ENCODE results near the gene RNFT2. TPM values are rescaled to one million over a fixed set of nuclear protein-coding genes. Genes with fewer than 3 reads are reported as not detected.

The RNFT2 gene
- total RNA-seq, 6 experiments from 2014 or later = 7.1 to 12.0 (median 11.2) TPM

GRCh38 chr12:116794725-116795124 is 56.6 kb downstream of the RNFT2 start:
- Mint-ChIP-seq H3K27ac (no peak overlapping the region), H3K27me3 (ENCODE audit: insufficient read depth) (no peaks in the 10 kb centered on the region; the same call in 1 of the 2 replicates), H3K36me3 (ENCODE audit: low read depth) (no peaks in the 10 kb centered on the region), H3K9me3 (no peaks in the 10 kb centered on the region), H3K4me1 (ENCODE audit: low read depth) (no peaks in the 10 kb centered on the region), H3K4me3 (no peak overlapping the region)
- TF ChIP-seq CTCF (IDR thresholded peaks at IDR 0.05) = no peak
- DNase-seq = no peak

GRCh38 chr12:116797885-116798284 is 59.8 kb downstream of the RNFT2 start:
- no peaks in the 10 kb centered on the region for H3K36me3 Mint-ChIP-seq (ENCODE audit: low read depth)
- no peaks in the 10 kb centered on the region for H3K9me3 Mint-ChIP-seq
- H3K27ac Mint-ChIP-seq = no peak overlapping the region
- TF ChIP-seq CTCF (IDR thresholded peaks at IDR 0.05) = no peak
- DNase-seq = no peak
- no peak overlapping the region for H3K4me3 Mint-ChIP-seq
- H3K27me3 Mint-ChIP-seq (ENCODE audit: insufficient read depth) = no peaks in the 10 kb centered on the region; the same call in 1 of the 2 replicates
- no peaks in the 10 kb centered on the region for H3K4me1 Mint-ChIP-seq (ENCODE audit: low read depth)

- no peaks in the 10 kb centered on the region for H3K9me3 Mint-ChIP-seq
- H3K4me3 Mint-ChIP-seq = no peak overlapping the region
- H3K4me1 Mint-ChIP-seq (ENCODE audit: low read depth) = no peaks in the 10 kb centered on the region
- DNase-seq = no peak
- no peaks in the 10 kb centered on the region; the same call in 1 of the 2 replicates for H3K27me3 Mint-ChIP-seq (ENCODE audit: insufficient read depth)
- TF ChIP-seq CTCF (IDR thresholded peaks at IDR 0.05) = no peak
- no peaks in the 10 kb centered on the region for H3K36me3 Mint-ChIP-seq (ENCODE audit: low read depth)
- no peak overlapping the region for H3K27ac Mint-ChIP-seq
These were observed 60.6 kb downstream of the RNFT2 start for GRCh38 chr12:116798719-116799118.

- Mint-ChIP-seq H3K4me3 (no peak overlapping the region), H3K27ac (no peak overlapping the region), H3K4me1 (ENCODE audit: low read depth) (no peaks in the 10 kb centered on the region), H3K27me3 (ENCODE audit: insufficient read depth) (no peaks in the 10 kb centered on the region; the same call in 1 of the 2 replicates), H3K9me3 (no peaks in the 10 kb centered on the region), H3K36me3 (ENCODE audit: low read depth) (no peaks in the 10 kb centered on the region)
- no peak for DNase-seq
- no peak for TF ChIP-seq CTCF (IDR thresholded peaks at IDR 0.05)
These were observed 61.8 kb downstream of the RNFT2 start for GRCh38 chr12:116799955-116800354.

- DNase-seq = no peak
- no peaks in the 10 kb centered on the region; the same call in 1 of the 2 replicates for H3K27me3 Mint-ChIP-seq (ENCODE audit: insufficient read depth)
- H3K27ac Mint-ChIP-seq = no peak overlapping the region
- TF ChIP-seq CTCF (IDR thresholded peaks at IDR 0.05) = no peak
- H3K4me1 Mint-ChIP-seq (ENCODE audit: low read depth) = no peaks in the 10 kb centered on the region
- no peak overlapping the region for H3K4me3 Mint-ChIP-seq
- H3K36me3 Mint-ChIP-seq (ENCODE audit: low read depth) = no peaks in the 10 kb centered on the region
- no peaks in the 10 kb centered on the region for H3K9me3 Mint-ChIP-seq
These were observed 62.8 kb downstream of the RNFT2 start for GRCh38 chr12:116800918-116801317.

GRCh38 chr12:116802018-116802417 is 63.9 kb downstream of the RNFT2 start:
- Mint-ChIP-seq H3K4me3 (no peak overlapping the region), H3K36me3 (ENCODE audit: low read depth) (no peaks in the 10 kb centered on the region), H3K27me3 (ENCODE audit: insufficient read depth) (no peaks in the 10 kb centered on the region; the same call in 1 of the 2 replicates), H3K4me1 (ENCODE audit: low read depth) (no peaks in the 10 kb centered on the region), H3K27ac (no peak overlapping the region), H3K9me3 (no peaks in the 10 kb centered on the region)
- no peak for TF ChIP-seq CTCF (IDR thresholded peaks at IDR 0.05)
- no peak for DNase-seq

Data from HFFc6 (cell line).